NCI-H2196 treated with DMSO at 0.1 percent for 48 hours (cell line): ENCODE data around the gene MATN1.
A peak's percentile ranks its signal among the peaks of the same experiment; 100 is the strongest.

Experiments
- DNase-seq: peaks from one replicate; lab custom pipeline; 2025; ENCODE audit not compliant: unreplicated experiment; lab: John Stamatoyannopoulos, UW

The MATN1 gene

GRCh38 chr1:30719406-30720270 lies 3.7 kb downstream of the MATN1 start:
- DNase-seq: no peak

DNA sequence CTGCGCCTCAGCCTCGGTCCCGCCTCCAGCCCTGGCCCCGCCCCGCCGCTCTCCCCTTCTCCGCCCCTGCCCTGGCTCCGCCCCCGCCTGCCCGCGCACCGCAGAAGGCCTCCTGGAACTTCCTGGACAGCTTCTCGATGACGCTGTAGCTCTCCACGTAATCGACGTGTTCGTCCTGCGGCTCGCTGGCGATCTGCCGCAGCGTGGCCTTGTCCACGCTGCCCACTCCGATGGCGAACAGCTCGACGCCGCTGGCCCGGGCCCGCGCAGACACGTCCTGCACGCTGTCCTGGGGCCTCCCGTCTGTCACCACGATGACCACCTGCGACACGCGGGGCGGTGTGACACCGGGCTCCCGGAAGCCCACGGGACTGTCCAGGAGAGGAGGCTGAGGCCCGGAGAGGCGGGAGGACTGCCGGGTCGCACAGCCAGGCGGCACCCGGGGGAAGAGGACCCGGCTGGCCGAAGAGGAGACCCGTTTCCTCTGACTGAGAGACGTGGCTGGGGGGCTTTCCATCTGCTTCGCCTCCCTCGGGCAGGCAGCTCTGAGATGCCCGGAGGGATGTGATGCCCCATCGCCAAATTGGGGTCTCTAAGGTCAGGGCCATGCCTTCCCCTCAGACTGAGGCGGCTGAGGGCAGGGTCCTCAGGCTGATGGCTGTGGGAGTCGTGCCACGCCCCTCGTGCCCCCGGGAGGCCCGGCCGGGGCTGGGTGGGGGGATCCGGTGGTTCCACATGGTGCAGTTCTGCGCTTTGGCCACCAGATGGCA lies 4.6 kb downstream of the MATN1 start:
- DNase-seq: peak; percentile 97

- DNase-seq: peak; percentile 97
Measured at GRCh38 chr1:30718091-30718635, 5.2 kb downstream of the MATN1 start.

- no peak for DNase-seq
Measured at GRCh38 chr1:30716646-30717045, 6.7 kb downstream of the MATN1 start.

DNA sequence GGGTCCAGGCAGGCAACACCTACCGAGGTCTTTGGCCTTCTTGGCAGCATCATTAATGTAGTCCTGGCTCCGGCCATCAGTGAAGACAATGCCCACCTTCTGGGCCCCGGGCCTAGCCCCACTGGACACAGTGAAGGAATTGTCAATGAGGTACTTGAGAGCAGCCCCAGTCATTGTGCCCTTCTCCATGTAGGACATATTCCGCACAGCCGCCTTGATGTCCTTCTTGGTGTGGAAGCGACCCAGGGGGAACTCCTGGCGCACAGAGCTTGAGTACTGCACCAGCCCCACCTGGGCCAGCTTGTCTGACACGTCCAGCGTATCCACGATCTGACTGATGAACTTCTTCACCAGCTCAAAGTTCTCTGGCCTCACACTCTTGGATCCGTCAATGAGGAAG lies 7.5 kb downstream of the MATN1 start:
- no peak for DNase-seq

GRCh38 chr1:30715216-30715615 lies 8.2 kb downstream of the MATN1 start:
- DNase-seq: no peak

GRCh38 chr1:30714536-30715090 lies 8.8 kb downstream of the MATN1 start:
- DNase-seq: no peak

GRCh38 chr1:30714025-30714424 lies 9.4 kb downstream of the MATN1 start:
- DNase-seq: no peak

- DNase-seq: no peak
Measured at GRCh38 chr1:30713311-30713710, 10.1 kb downstream of the MATN1 start.

DNA sequence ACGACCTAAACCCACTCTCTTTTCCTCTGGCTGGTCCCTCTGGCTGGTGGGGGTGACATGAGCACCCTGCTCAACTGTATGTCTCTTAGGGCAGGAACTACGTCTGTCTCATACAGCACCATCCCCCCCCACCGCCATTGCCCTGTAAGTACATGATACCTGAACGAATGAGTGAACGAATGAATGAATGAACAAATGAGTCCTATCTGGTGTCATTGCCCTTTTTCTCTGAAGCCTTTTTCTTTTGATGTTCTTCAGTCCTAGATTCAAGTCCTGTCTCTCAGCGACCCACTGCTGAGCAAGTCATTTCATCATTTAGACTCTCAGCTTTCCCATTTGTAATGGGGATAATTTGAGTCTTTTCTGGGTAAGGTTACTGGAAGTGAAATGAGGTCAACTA lies 10.8 kb downstream of the MATN1 start:
- DNase-seq: no peak

DNA sequence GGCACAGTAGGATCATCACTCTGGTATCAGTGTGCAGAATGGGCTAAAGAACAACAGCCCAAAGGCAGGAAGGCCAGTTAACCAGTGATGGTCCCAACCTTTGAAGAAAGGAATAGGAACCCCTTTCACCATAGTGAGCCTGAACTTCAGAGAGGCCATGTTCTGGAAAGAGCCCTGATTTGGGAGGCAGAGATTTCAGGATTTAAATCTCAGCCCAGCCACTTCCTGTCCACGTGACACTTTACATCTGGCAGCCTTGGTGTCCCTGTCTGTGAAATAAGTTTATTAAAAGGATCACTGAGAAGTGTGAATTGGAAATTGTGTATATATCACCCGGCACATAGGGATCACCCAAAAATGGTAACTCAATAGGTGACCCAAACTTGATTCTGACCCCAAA lies 13.0 kb downstream of the MATN1 start:
- DNase-seq: no peak

DNA sequence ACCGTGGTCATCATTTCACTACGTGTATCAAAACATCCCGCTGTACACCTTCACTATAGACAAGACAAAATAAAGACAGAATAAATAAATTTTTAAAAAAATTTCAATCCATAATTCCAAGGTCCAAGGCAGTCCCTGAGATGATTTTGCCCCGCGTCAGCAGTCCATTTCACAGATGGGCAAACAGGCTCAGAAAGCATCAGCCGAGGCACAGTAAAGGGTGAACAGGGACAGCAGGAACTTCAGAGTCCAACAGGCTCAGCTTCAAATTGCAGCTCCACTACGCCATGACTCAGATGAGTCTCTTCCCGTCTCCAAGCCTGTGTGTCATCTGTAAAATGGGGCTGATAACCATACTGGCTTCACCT lies 15.0 kb downstream of the MATN1 start:
- no peak for DNase-seq

DNA sequence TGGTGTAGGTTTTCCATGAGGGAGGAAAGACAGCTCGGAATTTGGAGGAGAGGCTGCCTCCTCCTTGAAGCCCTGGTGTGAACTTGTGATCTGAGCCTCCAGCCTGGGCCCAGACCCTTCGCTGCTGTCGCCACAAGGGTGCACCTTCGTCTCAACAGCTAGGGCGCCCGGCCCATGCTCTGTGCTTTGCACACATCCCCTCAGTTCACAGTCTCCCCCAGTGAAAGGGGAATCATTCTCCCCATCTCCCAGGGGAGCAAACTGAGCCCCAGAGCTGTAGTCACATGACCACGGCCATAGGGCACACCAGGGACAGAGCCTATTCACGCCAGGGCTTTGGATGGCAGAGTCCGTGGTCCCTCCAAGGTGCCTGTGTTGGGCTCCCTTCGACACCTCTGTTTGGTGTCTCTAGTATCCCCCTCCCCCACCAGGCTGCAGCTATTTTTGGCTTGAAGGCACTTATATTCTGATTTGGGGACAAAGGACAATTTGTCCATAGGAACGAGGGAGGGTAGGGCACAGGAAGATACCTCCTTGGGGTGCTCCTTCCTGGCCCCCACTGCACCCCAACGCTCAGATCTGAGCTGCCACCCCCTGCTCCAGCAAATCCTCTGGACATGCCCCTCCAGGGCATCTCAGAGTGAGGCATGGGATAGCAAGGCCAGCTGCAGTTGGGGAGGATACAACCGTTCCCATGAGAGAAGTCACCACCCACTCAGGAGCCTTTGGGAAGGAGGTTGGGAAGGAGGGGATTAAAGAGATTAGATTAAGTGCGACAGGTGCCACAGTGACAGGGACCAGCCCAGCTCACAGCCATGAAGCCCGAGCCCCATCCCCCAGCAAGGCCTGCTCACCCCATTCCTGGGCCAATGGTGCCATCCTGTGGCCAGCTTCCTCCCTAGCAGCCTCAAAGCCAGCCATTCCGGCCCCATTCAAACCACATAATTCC lies 15.7 kb downstream of the MATN1 start:
- DNase-seq: peak; percentile 69

GRCh38 chr1:30706528-30706927 lies 16.9 kb downstream of the MATN1 start:
- no peak for DNase-seq

GRCh38 chr1:30705698-30706097 lies 17.7 kb downstream of the MATN1 start:
- peak; percentile 10 for DNase-seq

DNA sequence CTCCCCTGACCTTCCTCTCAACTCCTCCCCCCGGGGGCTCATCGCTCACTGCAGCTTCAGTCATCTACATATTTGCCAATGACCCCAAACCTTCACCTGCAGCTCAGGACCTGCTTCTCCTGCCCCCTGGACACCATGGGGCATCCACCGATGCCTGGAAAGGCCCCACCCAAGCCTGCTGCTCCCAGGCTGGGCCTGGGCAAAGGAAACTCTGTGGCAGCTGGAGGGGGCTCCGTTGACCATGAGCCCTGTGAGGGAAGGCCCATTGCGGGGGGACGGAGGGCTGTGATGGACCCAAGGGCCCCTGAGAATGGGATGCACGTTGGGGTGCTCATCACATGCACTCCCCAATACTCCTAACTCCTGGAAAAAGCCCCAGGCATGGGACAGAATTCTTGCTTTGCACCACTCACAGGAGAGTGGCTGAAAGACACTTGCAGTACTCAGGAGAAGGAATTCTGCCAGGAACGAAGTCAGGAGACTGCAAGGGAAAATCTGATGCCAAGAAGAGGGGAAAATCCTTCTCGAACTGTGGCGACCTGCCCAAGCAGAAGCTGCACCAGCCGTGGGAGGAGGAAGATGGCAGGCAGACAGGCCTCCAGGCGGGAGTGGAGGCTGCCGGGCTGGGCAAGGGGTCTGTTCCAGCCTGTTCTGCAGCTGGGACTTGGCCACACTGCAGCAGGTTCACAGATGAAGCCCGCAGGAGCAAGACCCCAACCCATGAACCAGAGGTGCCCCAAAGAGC lies 18.4 kb downstream of the MATN1 start:
- DNase-seq: no peak

DNA sequence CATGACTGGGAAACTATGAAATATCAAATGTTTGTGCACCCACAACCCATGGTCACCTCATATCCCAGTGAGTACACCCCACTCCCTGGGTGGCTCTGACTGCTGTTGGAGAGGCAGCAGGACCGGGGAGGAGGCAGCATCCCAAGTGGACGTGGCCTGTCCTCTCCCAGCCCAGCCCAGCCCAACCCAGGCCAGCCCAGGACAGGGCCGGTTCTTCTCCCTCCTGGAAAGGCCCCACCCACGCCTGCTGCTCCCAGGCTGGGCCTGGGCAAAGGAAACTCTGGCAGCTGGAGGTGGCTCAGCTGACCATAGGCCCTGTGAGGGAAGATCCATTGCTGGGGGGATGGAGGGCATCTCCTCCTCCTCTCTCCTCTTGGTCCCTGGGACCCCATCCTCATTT lies 19.1 kb downstream of the MATN1 start:
- DNase-seq: no peak

- DNase-seq: no peak
Measured at GRCh38 chr1:30702823-30703222, 20.6 kb downstream of the MATN1 start.

DNA sequence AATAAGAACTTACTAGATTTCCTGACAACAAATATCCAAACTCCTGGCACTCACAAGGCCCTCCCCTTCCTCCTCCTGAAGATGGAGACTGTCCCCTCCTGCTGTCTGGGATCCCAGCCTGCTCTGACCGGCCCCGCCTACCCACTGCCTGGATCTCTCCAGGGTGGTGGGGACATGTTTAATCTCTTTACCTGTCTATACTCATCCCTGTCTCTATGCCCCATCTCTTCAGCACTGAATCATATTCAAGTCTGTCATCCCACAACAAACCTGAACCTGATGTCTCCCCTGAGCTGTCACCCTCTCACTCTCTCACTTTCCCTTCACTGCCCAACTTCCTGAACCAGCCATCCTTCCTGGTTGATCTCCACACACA lies 22.1 kb downstream of the MATN1 start:
- DNase-seq: no peak
